Measurements from ENCODE around the gene FGR.
A peak's percentile ranks its signal among the peaks of the same experiment; 100 is the strongest.

Gene FGR

DNA sequence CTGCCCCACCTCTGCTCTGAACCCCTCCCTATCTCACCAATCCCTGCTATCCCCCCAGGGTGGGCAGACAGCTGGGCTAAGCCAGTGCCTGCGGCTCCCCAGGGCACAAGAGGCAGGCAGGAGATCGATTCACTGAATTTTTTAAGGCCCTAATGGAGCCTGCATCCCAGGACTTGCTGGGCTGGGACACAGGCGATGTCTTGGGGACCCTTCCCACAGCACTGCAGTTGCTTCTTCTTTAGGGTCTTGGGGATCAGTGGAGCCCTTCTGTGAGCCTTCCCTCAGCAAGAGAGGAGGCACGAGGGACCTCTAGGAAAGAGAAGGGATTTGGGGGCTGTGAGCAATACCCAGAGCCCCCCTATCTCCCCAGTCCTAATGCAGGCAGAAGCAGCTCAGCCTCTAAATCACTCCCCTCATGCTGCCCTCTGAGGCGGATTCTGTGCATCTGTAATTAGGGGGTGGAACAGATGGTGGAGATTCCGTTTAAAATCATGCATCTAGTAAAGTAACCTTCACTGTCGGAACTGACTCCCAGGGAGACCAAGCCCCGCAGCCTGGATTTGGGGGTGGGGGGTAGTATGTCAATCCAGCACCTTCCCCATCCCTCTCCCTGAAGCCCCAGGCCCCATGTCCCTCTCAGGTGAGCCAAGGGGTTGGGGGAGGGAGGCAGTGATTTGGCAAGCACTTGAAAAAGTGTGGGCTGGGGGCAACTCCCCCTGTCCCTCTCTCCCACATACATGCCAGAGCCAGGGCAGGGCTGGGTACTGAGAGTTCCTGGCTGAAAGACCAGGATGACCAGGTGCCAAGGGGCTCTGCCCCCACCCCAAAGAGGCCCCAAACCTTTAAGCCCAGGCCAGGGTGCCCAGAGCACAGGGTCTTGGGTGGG is 41.1 kb downstream of the FGR start:
- DNase-seq (ENCODE audit: low spot score): peak; percentile 29
- TF ChIP-seq, protein P1, sequence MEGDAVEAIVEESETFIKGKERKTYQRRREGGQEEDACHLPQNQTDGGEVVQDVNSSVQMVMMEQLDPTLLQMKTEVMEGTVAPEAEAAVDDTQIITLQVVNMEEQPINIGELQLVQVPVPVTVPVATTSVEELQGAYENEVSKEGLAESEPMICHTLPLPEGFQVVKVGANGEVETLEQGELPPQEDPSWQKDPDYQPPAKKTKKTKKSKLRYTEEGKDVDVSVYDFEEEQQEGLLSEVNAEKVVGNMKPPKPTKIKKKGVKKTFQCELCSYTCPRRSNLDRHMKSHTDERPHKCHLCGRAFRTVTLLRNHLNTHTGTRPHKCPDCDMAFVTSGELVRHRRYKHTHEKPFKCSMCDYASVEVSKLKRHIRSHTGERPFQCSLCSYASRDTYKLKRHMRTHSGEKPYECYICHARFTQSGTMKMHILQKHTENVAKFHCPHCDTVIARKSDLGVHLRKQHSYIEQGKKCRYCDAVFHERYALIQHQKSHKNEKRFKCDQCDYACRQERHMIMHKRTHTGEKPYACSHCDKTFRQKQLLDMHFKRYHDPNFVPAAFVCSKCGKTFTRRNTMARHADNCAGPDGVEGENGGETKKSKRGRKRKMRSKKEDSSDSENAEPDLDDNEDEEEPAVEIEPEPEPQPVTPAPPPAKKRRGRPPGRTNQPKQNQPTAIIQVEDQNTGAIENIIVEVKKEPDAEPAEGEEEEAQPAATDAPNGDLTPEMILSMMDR (IDR thresholded peaks at IDR 0.05; ENCODE audit: borderline replicate concordance, control extremely low read depth, extremely low read depth, insufficient read depth, missing control alignments): no peak
- in situ Hi-C loops (cut with MboI; ENCODE audit: low sequenced_read_pairs, unreplicated experiment): no loop called here

DNA sequence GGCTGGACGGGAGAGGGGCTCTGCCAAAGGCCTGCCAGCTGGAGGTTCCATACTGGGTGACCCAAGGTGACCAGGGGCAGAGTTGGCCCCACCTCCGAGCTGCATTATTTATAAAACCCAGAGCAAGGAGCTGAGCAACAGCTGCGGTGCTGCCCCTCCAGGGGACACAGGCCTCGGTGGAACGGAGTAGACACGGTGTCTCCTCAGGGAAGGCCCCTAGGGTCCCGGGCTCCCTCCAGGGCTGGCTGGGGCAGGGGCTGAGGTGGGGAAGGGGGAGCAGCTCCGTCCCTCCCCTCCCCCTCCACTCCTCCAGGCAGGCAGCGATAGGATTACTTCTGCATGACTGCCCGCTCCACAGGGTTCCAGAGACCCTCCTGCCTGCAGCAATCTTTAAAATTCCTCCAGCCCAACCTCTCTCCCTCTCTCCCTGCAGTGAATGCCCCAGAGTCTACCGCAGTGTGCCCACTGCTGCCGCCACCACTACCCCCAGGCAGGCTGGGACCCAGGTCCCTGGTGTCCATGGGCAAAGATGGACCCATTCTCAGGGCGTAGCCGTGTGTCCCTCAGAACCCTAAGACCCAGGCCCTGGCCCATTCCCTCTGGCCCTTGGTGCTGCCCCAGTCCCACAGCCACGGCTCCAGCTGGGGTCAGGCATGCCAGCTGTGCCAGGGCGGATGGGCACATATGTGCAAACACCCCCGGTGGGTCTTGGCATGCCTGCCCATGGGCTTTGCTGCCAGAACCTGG is 41.9 kb downstream of the FGR start:
- DNase-seq (ENCODE audit: low spot score): no peak
- in situ Hi-C loops (cut with MboI; ENCODE audit: low sequenced_read_pairs, unreplicated experiment): no loop called here
- TF ChIP-seq, protein P1 (IDR thresholded peaks at IDR 0.05; ENCODE audit: borderline replicate concordance, control extremely low read depth, extremely low read depth, insufficient read depth, missing control alignments): no peak

DNA sequence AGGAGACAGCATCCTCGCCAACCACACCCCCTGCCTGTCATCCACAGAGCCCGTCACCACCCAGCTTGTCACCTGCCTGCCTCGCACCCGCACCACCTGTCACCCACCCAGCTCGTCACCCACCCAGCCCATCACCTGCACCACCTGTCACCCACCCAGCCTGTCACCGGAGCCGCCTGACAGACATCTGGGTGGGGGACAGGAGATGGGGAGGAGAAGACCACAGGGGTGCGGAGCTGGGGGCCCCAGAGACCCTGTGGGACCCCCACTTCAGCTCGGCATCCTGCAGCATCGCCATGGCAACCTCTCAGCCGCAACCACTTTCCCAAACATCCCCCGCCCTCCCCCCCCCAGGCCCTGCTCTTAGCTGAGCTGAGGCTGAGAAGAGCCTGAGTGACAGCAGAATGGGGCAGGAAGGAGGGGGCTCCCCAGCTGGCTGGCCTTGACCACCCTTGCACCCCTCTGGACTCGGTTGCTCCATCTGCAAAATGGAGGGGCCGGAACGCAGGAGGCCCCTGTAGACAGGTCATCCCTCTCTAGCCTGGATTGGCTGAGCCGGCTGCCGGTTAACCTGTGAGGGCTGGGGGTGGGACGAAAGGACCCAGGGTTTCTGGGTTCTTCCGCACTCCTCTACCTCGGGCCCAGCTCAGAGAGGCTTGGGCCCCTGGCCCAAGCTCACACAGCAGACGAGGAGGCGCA is 42.6 kb downstream of the FGR start:
- TF ChIP-seq, protein P1 (IDR thresholded peaks at IDR 0.05; ENCODE audit: borderline replicate concordance, control extremely low read depth, extremely low read depth, insufficient read depth, missing control alignments): no peak
- in situ Hi-C loops (cut with MboI; ENCODE audit: low sequenced_read_pairs, unreplicated experiment): no loop called here
- DNase-seq (ENCODE audit: low spot score): no peak

DNA sequence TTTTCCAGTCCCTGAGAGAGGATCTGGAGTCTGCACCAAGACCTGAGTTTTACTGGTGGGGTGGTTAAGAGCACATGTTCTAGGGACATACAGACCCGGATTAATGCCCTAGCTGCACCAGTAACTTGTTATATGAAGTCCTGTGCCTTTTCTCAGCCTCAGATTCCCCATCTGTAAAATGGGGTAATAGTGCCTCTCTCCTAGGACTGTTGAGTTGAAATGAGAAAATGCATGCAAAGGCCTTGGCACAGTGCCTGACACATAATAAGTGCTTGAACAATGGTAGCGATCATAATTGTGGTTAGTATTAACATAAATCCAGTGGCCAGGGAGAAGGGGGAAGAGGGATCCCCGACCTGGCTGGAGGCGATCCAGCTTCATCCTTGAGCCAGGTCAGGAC is 43.4 kb downstream of the FGR start:
- no peak for DNase-seq (ENCODE audit: low spot score)
- TF ChIP-seq, protein P1 (IDR thresholded peaks at IDR 0.05; ENCODE audit: borderline replicate concordance, control extremely low read depth, extremely low read depth, insufficient read depth, missing control alignments): no peak
- in situ Hi-C loops (cut with MboI; ENCODE audit: low sequenced_read_pairs, unreplicated experiment): no loop called here

DNA sequence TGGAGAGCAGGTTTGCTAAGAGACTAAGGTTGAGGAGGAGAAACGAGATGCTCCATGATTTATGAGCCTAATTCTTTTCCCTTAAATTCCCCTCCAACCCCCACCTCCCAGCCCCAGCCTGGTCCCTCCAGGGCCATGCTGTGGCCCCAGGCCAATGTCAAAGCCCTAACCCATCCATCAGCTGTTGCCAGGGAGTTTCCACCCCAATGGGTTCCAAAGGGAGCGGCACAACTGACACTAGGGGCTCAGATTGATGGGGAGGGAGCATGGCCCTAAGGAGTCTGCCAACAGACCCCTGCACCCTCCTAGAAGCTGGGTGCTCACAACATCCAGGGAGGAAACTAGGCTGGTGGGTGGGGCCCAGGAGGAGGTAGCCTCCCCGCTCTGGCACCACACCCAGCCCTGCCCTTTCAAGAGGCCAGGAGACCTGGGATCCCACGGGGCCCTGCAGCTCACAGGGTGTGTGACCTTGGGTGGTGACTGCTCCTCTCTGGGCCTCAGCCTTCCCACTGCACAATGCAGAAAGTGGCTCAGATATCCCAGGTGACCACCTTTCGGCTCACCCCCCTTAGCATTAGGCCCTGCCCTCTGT is 44.0 kb downstream of the FGR start:
- in situ Hi-C loops (cut with MboI; ENCODE audit: low sequenced_read_pairs, unreplicated experiment): no loop called here
- TF ChIP-seq, protein P1 (IDR thresholded peaks at IDR 0.05; ENCODE audit: borderline replicate concordance, control extremely low read depth, extremely low read depth, insufficient read depth, missing control alignments): no peak
- no peak for DNase-seq (ENCODE audit: low spot score)

DNA sequence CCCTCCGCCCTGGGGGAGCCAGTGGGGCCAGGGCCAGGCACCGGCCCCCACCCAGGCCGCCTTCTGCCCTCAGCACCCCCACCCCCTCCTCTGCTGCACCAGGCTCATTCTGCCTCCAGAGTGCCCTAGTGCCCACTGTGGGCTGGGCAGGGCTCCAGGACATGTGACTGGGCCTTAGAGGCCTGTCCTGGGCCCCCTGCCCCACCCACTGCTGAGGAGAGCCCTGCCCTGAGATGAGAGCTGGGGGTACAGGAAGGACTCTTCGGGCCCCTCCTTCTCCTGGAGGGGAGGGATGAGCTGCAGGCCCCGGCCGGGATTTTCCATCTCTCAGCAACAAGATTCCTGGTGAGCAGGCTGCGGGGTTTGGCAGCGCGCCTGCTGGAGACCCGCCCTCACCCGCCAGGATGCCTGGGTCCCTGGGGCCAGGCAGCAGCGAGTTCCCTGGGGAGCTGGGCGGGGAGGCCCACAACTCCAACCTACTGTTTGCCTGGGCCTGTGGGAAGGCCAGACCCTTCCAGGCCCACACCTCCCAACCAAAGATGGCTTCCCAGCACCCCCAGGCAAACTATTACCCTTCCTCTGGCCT is 45.1 kb downstream of the FGR start:
- in situ Hi-C loops (cut with MboI; ENCODE audit: low sequenced_read_pairs, unreplicated experiment): no loop called here
- no peak for DNase-seq (ENCODE audit: low spot score)
- TF ChIP-seq, protein P1 (IDR thresholded peaks at IDR 0.05; ENCODE audit: borderline replicate concordance, control extremely low read depth, extremely low read depth, insufficient read depth, missing control alignments): no peak

Measured in GM13976 (cell line).